ENCODE results near the gene BCL11A.

BCL11A gene

DNA sequence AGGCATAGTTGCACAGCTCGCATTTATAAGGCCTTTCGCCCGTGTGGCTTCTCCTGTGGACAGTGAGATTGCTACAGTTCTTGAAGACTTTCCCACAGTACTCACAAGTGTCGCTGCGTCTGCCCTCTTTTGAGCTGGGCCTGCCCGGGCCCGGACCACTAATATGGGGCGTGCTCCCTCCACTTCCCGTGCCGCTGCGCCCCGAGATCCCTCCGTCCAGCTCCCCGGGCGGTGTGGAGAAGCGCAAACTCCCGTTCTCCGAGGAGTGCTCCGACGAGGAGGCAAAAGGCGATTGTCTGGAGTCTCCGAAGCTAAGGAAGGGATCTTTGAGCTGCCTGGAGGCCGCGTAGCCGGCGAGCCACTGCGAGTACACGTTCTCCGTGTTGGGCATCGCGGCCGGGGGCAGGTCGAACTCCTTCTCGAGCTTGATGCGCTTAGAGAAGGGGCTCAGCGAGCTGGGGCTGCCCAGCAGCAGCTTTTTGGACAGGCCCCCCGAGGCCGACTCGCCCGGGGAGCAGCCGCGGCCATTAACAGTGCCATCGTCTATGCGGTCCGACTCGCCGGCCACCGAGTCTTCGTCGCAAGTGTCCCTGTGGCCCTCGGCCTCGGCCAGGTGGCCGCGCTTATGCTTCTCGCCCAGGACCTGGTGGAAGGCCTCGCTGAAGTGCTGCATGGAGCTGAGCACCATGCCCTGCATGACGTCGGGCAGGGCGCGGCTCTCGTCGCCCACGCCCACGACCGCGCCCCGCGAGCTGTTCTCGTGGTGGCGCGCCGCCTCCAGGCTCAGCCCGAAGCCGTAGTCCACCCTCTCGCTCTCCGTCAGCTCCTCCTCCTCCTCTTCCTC is 92.7 kb downstream of the BCL11A start:
- H3K4me3 ChIP-seq (replicated peaks; ENCODE audit: low read depth, low read length), result no peak overlapping the region
- TF ChIP-seq, protein P1, sequence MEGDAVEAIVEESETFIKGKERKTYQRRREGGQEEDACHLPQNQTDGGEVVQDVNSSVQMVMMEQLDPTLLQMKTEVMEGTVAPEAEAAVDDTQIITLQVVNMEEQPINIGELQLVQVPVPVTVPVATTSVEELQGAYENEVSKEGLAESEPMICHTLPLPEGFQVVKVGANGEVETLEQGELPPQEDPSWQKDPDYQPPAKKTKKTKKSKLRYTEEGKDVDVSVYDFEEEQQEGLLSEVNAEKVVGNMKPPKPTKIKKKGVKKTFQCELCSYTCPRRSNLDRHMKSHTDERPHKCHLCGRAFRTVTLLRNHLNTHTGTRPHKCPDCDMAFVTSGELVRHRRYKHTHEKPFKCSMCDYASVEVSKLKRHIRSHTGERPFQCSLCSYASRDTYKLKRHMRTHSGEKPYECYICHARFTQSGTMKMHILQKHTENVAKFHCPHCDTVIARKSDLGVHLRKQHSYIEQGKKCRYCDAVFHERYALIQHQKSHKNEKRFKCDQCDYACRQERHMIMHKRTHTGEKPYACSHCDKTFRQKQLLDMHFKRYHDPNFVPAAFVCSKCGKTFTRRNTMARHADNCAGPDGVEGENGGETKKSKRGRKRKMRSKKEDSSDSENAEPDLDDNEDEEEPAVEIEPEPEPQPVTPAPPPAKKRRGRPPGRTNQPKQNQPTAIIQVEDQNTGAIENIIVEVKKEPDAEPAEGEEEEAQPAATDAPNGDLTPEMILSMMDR (IDR thresholded peaks at IDR 0.05; ENCODE audit: low read depth, low read length, missing control alignments), result no peak
- no peak for DNase-seq (ENCODE audit: extremely low read depth, low read depth)

DNA sequence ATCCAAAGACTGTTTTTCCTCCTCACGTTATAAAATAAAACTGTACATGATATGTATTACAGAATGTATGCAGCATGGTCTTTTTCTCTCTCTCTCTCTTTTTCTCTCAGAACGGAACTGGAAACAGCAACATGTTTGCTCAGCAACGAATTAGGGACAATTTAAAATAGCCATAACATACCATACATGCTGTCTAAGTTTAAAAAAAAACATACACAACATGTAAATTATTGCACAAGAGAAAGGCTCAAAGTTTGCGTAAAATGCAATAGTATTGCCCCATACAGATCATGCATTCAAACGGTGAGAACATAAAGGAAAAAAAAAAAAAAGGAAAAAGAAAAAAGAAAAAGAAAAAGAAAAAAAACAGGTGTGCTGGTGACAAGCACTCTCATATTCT is 93.6 kb downstream of the BCL11A start:
- H3K4me3 ChIP-seq (replicated peaks; ENCODE audit: low read depth, low read length), result no peak overlapping the region
- TF ChIP-seq, protein P1 (IDR thresholded peaks at IDR 0.05; ENCODE audit: low read depth, low read length, missing control alignments), result no peak
- no peak for DNase-seq (ENCODE audit: extremely low read depth, low read depth)

DNA sequence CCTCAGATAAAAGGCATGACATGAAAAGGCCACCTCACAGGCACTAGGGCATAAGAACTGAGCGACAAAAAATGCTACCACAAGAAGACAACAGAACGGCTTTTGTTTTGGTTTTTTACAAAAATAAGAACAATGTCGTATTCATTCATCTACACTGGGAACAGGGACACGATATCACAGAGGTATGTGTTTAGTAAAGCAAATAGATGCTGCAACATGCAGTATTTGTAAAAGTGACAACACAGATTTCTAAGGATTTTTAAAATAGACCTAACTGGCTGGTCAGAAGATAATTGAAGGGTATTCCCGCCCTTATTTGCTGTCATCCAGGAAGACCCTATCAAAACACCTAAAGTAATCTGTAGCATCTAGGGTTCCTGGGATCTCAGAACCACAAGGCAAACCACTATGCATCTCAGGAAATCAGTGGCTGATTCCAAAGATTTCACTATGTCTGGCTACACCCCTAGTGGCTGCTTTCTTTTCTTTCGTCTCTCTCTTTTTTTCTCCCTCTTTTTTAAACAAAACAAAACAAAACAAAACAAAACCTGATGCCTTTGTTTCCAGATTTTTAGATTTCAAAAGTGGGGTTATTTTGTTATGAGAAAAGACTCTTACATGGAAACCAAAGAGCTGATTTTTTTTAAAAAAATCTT is 97.2 kb downstream of the BCL11A start:
- no peak for DNase-seq (ENCODE audit: extremely low read depth, low read depth)
- TF ChIP-seq, protein P1 (IDR thresholded peaks at IDR 0.05; ENCODE audit: low read depth, low read length, missing control alignments), result no peak
- H3K4me3 ChIP-seq (replicated peaks; ENCODE audit: low read depth, low read length), result no peak overlapping the region

DNA sequence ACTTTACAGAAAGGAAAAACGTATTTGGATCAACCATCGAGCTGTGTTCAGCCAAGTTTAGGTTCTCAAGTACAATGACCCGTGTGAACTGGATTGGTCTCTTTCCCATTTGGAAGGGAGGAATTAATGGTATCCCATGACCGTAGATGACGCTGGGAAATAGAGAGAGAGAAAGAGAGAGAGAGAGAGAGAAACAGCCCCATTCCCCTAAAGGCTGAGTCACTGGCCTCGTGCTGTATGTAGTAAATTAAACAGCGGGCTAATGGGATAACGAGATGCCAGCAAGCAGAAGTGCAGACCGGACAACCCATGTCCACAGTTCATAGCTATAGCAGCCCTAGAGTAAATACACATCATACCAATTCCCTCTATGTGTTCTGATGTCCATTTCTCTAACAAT is 99.6 kb downstream of the BCL11A start:
- TF ChIP-seq, protein P1 (IDR thresholded peaks at IDR 0.05; ENCODE audit: low read depth, low read length, missing control alignments), result no peak
- no peak for DNase-seq (ENCODE audit: extremely low read depth, low read depth)
- no peak overlapping the region for H3K4me3 ChIP-seq (replicated peaks; ENCODE audit: low read depth, low read length)

DNA sequence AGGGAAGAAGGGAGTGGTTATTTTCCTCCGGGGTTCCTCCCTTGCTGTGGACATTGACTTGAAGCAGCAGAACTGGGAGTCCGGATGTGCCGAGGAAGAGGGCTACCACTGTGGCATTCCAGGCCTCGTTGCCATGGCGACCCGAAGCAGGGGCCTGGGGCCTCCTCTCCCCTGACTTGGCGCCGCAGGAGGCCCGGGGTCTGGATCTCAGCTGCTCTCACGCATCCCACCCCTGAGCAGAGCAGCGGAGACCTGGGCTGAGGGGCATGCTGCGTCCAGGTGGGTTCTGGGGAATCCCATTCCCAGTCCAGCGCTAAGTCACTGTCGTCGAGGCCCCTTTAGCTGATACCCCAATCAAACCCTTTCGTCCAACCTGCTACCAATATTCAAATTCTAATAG is 100.2 kb downstream of the BCL11A start:
- no peak for DNase-seq (ENCODE audit: extremely low read depth, low read depth)
- H3K4me3 ChIP-seq (replicated peaks; ENCODE audit: low read depth, low read length), result no peak overlapping the region
- TF ChIP-seq, protein P1 (IDR thresholded peaks at IDR 0.05; ENCODE audit: low read depth, low read length, missing control alignments), result no peak

DNA sequence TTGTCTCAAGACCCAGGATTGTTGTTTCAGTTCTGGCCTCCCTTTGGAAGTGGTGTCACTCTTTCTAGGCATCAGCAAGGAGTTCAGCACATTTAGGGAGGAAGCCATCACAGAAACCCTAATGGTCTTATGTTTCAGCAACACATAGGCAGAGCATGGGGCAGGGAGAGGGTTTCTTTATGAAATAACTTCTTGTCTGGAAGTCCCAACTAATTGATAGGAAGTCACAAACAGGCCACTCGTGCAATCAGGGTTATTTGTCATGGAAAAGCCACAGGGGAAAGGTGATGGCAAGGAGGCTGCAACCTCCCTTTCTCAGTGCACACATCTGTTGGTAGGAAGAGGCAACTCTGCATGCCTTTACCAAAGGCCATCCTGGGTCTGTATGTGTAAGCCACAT is 103.0 kb downstream of the BCL11A start:
- TF ChIP-seq, protein P1 (IDR thresholded peaks at IDR 0.05; ENCODE audit: low read depth, low read length, missing control alignments), result no peak
- H3K4me3 ChIP-seq (replicated peaks; ENCODE audit: low read depth, low read length), result no peak overlapping the region
- DNase-seq (ENCODE audit: extremely low read depth, low read depth), result no peak
